Fibroblast of lung (primary cell): ENCODE measurements around the gene CDH26. TPM values are rescaled to one million over a fixed set of nuclear protein-coding genes. Genes with fewer than 3 reads are reported as not detected.

Source experiments
- DNase-seq, 2 donors: peaks; one replicate each; pipeline versions ENCODE4 v3.0.0 to v3.0.0-alpha.2; 2010; ENCODE audit warnings: low read depth in 2 of 2
- H2AFZ ChIP-seq: 2 replicates; pipeline ENCODE4 v1.5.1; 2012; ENCODE audit warnings: low read length, control low read depth, inconsistent platforms
- H3K27ac ChIP-seq: 2 replicates; pipeline ENCODE4 v1.5.1; 2011; ENCODE audit warnings: low read length, control low read depth; ENCODE audit not compliant: insufficient read depth
- H3K27me3 ChIP-seq: 2 replicates; pipeline ENCODE4 v1.5.1; 2011; ENCODE audit warnings: mild to moderate bottlenecking, low read length; ENCODE audit not compliant: control insufficient read depth, insufficient read depth
- H3K36me3 ChIP-seq: 2 replicates; pipeline ENCODE4 v1.5.1; 2011; ENCODE audit warnings: low read length; ENCODE audit not compliant: control insufficient read depth, insufficient read depth
- H3K4me1 ChIP-seq: 2 replicates; pipeline ENCODE4 v1.5.1; 2011; ENCODE audit warnings: low read length; ENCODE audit not compliant: control insufficient read depth, insufficient read depth; ENCODE audit errors: extremely low read depth
- H3K4me2 ChIP-seq: 2 replicates; pipeline ENCODE4 v1.5.1; 2011; ENCODE audit warnings: low read length, control low read depth; ENCODE audit not compliant: insufficient read depth; ENCODE audit errors: extremely low read depth
- H3K4me3 ChIP-seq, 4 experiments: fragments of 200-600 bp in 1 of 4; sonication (generic) in 1 of 4; replicated peaks in 1 of 4; 2 replicates each; pipeline ENCODE4 v1.5.1; 2011 to 2016; ENCODE audit warnings: low read length in 4 of 4, low read depth in 3 of 4, mild to moderate bottlenecking in 3 of 4, control low read depth in 2 of 4, inconsistent platforms in 1 of 4, mixed read lengths in 1 of 4; ENCODE audit not compliant: insufficient read depth in 1 of 4; ENCODE audit errors: control extremely low read depth in 1 of 4
- H3K79me2 ChIP-seq: 2 replicates; pipeline ENCODE4 v1.5.1; 2012; ENCODE audit warnings: mild to moderate bottlenecking, low read length, inconsistent platforms; ENCODE audit not compliant: control insufficient read depth, insufficient read depth
- H3K9ac ChIP-seq: 2 replicates; pipeline ENCODE4 v1.5.1; 2011; ENCODE audit warnings: mild to moderate bottlenecking, low read length, control low read depth; ENCODE audit not compliant: insufficient read depth
- H3K9me3 ChIP-seq: 2 replicates; pipeline ENCODE4 v1.5.1; 2012; ENCODE audit warnings: low read depth, low read length; ENCODE audit not compliant: control insufficient read depth, insufficient read depth
- H4K20me1 ChIP-seq: 2 replicates; pipeline ENCODE4 v1.5.1; 2011; ENCODE audit warnings: low read length; ENCODE audit not compliant: control insufficient read depth, insufficient read depth; ENCODE audit errors: extremely low read depth
- CTCF ChIP-seq, 2 donors: IDR thresholded peaks in 1 of 2; conservative IDR thresholded peaks in 1 of 2; 1 replicate in 1 of 2; 2 replicates in 1 of 2; pipeline ENCODE4 v1.5.1; 2011 to 2012; ENCODE audit warnings: low read length in 2 of 2, control low read depth in 1 of 2, inconsistent platforms in 1 of 2, low read depth in 1 of 2, mild to moderate bottlenecking in 1 of 2
- EZH2 ChIP-seq: IDR thresholded peaks from 2 replicates; pipeline ENCODE4 v1.5.1; 2012; ENCODE audit warnings: low read length, control low read depth, mild to moderate bottlenecking; ENCODE audit errors: missing control alignments
- polyA plus RNA-seq, 2 donors: library from polyadenylated mRNA; depleted of rRNA in 1 of 2; stranded (reverse) in 1 of 2; unstranded in 1 of 2; fragments of >200 nt; gene quantifications; 2 replicates each; pipeline ENCODE4 v1.2.1, GENCODE V29; 2011 to 2012; ENCODE audit warnings: missing spikeins in 1 of 2
- total RNA-seq: library from RNA; depleted of rRNA; stranded (reverse); fragments of >200 nt; gene quantifications from 2 replicates; pipeline ENCODE4 v1.2.1, GENCODE V29; 2014

The CDH26 gene
- total and polyA plus RNA-seq, 2 donors (not counting 1 experiment from before 2014, with no cell fraction given) = 0.12 to 0.50 TPM

DNA sequence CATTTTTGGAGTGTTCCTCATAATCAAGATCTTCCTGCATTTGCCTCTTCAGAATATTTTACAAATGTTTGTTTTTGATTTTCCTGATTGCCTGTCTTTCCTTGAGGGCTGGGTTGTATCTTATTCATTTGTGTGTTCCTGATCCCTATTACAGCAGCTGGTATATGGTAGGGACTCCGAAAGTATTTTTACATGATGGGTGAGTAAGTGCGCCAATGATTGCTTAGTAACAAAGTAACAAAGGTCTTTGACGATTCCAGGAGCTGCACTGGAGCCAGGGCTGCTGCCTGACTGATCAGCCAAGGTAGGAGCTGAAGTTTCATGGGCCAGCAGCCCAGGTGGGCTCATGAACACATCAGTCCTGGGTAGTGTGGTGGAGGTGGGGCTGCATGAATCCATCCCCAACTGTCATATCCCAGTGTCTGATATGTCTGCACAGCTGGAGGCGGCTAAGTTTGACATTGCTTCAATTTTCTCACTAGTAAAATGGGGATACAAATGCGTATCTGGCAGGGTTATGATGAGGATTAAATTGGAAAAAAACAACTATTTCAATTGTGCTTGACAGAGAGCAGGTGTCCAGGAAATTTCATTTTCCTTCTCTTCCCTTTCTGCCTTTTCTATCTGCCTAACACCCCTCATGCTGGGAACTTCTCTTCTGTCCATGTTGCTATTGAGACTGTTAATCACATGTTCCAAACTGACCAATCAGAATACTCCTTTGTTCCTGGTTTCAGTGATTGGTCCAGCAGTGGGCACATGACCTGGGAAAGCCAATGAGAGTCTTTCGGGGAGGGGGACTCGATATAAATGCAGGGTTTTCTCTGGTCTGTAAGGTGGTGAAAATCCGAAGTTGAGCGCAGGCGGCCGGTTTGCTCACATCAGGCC lies 90.7 kb downstream of the CDH26 start:
- Histone ChIP-seq H3K9me3 (no peaks in the 10 kb centered on the region), H3K36me3 (no peaks in the 10 kb centered on the region), H3K4me3 (no peak overlapping the region), H3K4me1 (no peaks in the 10 kb centered on the region), H3K9ac (no peak overlapping the region), H3K79me2 (no peaks in the 10 kb centered on the region), H4K20me1 (no peaks in the 10 kb centered on the region), H3K27me3 (peaks cover 7% of the 10 kb centered on the region), H3K27ac (no peak overlapping the region), H3K4me2 (no peak overlapping the region), H2AFZ (no peak overlapping the region)
- no peak for TF ChIP-seq EZH2
- TF ChIP-seq CTCF (conservative IDR thresholded peaks at IDR 0.05 in 1 of 2, IDR thresholded peaks at IDR 0.05 in 1 of 2; ENCODE audit: low read depth in 1 of 2, low read length in 2 of 2) = no peak
- DNase-seq = no peak

- H3K36me3 ChIP-seq = no peaks in the 10 kb centered on the region
- no peaks in the 10 kb centered on the region for H3K9me3 ChIP-seq
- no peak for TF ChIP-seq EZH2
- no peak for TF ChIP-seq CTCF (conservative IDR thresholded peaks at IDR 0.05 in 1 of 2, IDR thresholded peaks at IDR 0.05 in 1 of 2; ENCODE audit: low read depth in 1 of 2, low read length in 2 of 2)
- H3K4me1 ChIP-seq = no peaks in the 10 kb centered on the region
- no peak overlapping the region for H2AFZ ChIP-seq
- no peak overlapping the region for H3K4me3 ChIP-seq
- peak in 1 of 2 donors; percentile 23 for DNase-seq
- H3K9ac ChIP-seq = no peak overlapping the region
- H4K20me1 ChIP-seq = no peaks in the 10 kb centered on the region
- H3K4me2 ChIP-seq = no peak overlapping the region
- no peak overlapping the region for H3K27ac ChIP-seq
- no peaks in the 10 kb centered on the region for H3K79me2 ChIP-seq
- H3K27me3 ChIP-seq = peaks cover 7% of the 10 kb centered on the region
Measured at GRCh38 chr20:60049601-60050000, 91.4 kb downstream of the CDH26 start.

- H3K4me1 ChIP-seq = no peaks in the 10 kb centered on the region
- no peak for DNase-seq
- no peaks in the 10 kb centered on the region for H3K9me3 ChIP-seq
- no peak overlapping the region for H3K4me3 ChIP-seq
- no peak overlapping the region for H3K4me2 ChIP-seq
- no peaks in the 10 kb centered on the region for H3K79me2 ChIP-seq
- no peaks in the 10 kb centered on the region for H4K20me1 ChIP-seq
- no peak overlapping the region for H2AFZ ChIP-seq
- no peak overlapping the region for H3K27ac ChIP-seq
- peak in 1 of 2 donors; percentile 13 for TF ChIP-seq CTCF (conservative IDR thresholded peaks at IDR 0.05 in 1 of 2, IDR thresholded peaks at IDR 0.05 in 1 of 2; ENCODE audit: low read depth in 1 of 2, low read length in 2 of 2)
- no peak for TF ChIP-seq EZH2
- no peaks in the 10 kb centered on the region for H3K36me3 ChIP-seq
- no peak overlapping the region for H3K9ac ChIP-seq
- H3K27me3 ChIP-seq = peaks cover 7% of the 10 kb centered on the region
Measured at GRCh38 chr20:60050193-60050947, 92.1 kb downstream of the CDH26 start.
